ENCODE data around the gene PDE4D.

PDE4D gene

DNA sequence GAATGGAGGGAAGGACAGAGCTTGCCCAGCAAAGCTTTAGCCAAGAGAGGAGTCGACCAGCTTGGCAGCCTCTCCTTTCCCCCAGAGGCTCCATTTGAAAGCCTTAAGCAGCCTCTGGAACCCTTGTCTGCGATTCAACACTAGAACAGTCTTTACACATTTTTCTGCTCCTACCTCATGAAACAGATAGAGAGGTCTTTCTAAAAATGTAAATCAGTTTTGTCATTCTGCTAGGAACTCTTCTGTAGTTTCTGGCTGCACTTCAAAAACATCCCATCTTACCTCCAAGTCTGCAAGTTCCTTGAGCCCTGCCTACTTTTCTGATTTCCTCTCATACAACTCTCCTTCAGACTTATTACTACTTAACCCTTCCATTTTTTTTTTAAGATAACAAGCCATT is 70.1 kb downstream of the PDE4D start:
- TF ChIP-seq, protein P1, sequence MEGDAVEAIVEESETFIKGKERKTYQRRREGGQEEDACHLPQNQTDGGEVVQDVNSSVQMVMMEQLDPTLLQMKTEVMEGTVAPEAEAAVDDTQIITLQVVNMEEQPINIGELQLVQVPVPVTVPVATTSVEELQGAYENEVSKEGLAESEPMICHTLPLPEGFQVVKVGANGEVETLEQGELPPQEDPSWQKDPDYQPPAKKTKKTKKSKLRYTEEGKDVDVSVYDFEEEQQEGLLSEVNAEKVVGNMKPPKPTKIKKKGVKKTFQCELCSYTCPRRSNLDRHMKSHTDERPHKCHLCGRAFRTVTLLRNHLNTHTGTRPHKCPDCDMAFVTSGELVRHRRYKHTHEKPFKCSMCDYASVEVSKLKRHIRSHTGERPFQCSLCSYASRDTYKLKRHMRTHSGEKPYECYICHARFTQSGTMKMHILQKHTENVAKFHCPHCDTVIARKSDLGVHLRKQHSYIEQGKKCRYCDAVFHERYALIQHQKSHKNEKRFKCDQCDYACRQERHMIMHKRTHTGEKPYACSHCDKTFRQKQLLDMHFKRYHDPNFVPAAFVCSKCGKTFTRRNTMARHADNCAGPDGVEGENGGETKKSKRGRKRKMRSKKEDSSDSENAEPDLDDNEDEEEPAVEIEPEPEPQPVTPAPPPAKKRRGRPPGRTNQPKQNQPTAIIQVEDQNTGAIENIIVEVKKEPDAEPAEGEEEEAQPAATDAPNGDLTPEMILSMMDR (IDR thresholded peaks at IDR 0.05; ENCODE audit: extremely low read depth, missing control alignments) = no peak
- DNase-seq (ENCODE audit: low spot score) = no peak

DNA sequence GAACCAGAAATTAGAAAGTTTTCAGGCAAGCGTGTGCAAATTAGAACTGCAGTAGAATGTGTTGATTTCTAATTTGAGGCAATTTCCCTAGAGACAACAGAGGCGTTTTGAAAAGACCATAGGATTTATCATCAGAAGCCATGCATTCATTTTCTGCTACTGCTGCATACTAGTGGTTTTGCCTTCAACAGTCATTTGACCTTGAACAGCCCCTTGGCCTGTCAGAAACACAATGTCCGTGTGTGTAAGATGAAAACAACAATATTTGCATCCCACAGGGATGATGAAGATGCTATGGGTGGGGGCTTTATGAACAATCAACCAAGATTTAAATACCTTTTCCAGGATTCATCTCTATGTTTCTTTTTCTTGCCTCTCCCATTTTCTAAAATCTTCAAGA is 73.7 kb downstream of the PDE4D start:
- TF ChIP-seq, protein P1 (IDR thresholded peaks at IDR 0.05; ENCODE audit: extremely low read depth, missing control alignments) = no peak
- DNase-seq (ENCODE audit: low spot score) = no peak

DNA sequence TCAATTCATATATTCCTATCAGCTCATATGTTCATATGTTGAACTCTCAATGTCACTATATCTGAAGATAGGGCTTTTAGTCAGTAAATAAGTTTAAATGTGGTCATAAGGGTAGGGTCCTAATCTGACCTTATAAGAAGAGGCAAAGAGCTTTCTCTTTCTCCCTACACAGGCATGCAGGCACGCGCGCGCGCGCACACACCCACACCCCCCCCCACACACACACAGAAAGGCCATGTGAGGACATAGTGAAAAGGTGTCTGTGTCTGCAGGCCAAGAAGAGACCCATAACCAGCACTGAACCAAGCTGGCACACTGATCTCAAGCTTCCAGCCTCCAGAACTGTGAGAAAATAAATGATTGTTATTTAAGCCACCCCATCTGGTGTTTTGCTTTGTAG is 76.0 kb downstream of the PDE4D start:
- no peak for DNase-seq (ENCODE audit: low spot score)
- TF ChIP-seq, protein P1 (IDR thresholded peaks at IDR 0.05; ENCODE audit: extremely low read depth, missing control alignments) = no peak

DNA sequence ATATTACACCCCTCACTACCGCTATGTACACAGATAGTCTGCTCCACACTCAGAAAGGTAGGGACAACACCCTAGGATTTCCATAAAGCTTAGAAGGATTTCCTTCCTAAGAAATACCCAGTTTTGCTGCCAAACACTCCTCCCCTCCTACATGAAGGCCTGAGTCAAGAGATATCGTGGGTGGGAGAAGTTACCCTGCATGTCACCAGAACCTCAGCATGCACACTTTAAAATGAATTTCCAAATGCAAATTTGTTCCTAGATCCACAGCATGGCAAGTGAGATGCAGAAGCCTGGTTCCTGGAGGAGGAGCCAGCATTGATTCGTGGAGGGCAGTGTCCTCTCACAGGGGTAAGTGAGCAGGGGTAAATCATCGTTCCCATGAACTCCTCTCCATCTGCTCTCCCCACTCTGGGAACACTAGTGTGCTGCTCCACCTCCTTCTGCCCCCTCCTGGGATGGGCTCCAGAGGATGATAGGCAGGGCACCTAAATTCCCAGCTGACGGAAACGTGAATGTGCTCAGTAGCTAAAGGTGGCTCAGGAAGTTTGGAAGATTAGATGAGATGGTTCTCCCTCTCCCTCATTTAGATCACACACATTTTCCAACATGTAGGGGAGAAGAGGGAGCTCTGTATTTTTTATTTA is 76.7 kb downstream of the PDE4D start:
- TF ChIP-seq, protein P1 (IDR thresholded peaks at IDR 0.05; ENCODE audit: extremely low read depth, missing control alignments) = no peak
- DNase-seq (ENCODE audit: low spot score) = no peak

DNA sequence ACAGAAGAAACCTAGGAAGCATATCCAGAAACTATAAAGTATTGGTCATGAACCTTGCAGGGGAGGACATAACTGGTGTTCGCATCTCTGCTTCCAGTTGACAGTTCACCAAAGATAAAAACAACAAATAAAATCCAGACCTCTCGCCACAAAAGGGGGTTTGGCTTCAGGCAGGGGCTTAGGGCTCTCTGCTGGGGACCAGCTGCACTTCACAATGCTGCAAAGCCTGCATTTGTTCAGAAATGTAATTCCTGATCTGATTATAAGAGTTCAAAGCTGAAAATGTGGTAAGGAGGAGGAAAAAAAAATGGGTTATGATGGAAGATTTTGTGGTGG is 79.0 kb downstream of the PDE4D start:
- TF ChIP-seq, protein P1 (IDR thresholded peaks at IDR 0.05; ENCODE audit: extremely low read depth, missing control alignments) = no peak
- no peak for DNase-seq (ENCODE audit: low spot score)

DNA sequence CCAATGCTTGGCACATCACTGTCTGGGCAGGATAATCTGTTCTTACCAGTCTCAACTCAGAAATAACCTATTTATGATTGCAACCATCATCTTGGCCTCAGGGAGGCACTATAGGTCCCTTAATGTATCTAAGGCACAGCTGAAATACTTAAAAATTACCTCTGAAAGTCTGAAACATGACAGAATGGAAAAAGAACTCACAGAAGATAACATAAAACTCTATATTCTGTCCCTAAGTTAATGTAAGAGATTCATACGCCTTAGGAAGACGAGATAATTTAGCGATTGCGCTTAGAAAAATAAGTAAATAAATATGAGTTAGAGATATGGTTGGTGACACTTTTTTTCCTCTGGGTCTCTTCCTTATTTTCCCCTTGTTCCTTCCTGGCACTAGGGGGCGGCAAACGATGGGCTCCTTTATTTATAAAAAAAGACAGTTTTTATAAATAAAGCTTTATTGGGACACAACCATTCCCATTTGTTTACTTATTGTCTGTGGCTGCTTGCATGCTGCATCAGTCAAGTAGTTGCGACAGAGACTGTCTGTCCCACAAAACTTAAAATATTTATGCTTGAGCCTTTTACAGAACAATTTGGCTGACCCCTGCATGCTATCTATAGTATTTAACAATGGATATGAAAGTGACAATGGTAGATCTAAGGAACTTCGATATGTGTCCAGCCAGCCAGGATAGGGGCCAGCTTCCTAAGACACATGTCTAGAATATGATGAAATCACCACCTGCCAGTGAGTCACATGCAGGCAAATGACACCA is 79.6 kb downstream of the PDE4D start:
- TF ChIP-seq, protein P1 (IDR thresholded peaks at IDR 0.05; ENCODE audit: extremely low read depth, missing control alignments) = peak; percentile 60

DNA sequence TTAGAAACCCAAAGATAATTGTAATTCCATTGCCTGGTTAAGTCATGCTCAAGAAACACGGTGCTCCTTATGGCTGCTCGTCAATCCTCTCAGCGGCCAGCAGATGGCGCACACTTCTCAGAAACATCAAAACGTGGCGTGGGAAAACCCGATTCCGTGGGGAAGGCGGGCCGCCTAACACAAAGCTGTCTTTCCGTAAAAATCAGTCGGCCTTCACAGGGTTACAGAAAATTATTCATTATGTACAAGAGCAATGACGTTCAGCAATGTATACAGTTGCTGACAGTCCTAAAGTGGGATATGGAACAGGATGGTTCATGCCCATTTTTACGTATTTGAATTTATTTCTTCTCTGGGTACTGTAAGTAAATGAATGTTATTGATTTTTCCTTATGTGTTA is 83.5 kb downstream of the PDE4D start:
- TF ChIP-seq, protein P1 (IDR thresholded peaks at IDR 0.05; ENCODE audit: extremely low read depth, missing control alignments) = peak; percentile 84
- peak; percentile 58 for DNase-seq (ENCODE audit: low spot score)

More for the DNA sequence above, 79.6 kb downstream of the PDE4D start:
- DNase-seq (ENCODE audit: low spot score) = peak; percentile 58

All from GM20000 (cell line).